KOPT-K1 (cell line): ENCODE results near the gene FKBP2.

ENCODE experiments used
- H3K27ac ChIP-seq: fragments of 200-600 bp; sonication (generic); 2 replicates; pipeline ENCODE4 v1.5.1; 2016; ENCODE audit warnings: antibody characterized with exemption, mild to moderate bottlenecking, low read depth, low read length; ENCODE audit not compliant: poor library complexity, severe bottlenecking
- H3K36me3 ChIP-seq: fragments of 200-600 bp; sonication (generic); 2 replicates; pipeline ENCODE4 v1.5.1; 2017; ENCODE audit warnings: antibody characterized with exemption, mild to moderate bottlenecking, low read length, moderate library complexity; ENCODE audit not compliant: insufficient read depth
- H3K9me3 ChIP-seq: fragments of 200-600 bp; sonication (generic); 2 replicates; pipeline ENCODE4 v1.5.1; 2017; ENCODE audit warnings: antibody characterized with exemption, low read length, mild to moderate bottlenecking; ENCODE audit not compliant: insufficient read depth, poor library complexity, severe bottlenecking

FKBP2 gene

GRCh38 chr11:64226507-64227051 lies 14.3 kb upstream of the FKBP2 start:
- Histone ChIP-seq H3K27ac (peak overlapping the region; percentile 92), H3K9me3 (no peaks in the 10 kb centered on the region), H3K36me3 (peaks cover 28% of the 10 kb centered on the region)

GRCh38 chr11:64227405-64227956 lies 13.4 kb upstream of the FKBP2 start:
- H3K27ac ChIP-seq, result peak overlapping the region; percentile 92

GRCh38 chr11:64229090-64229743 lies 11.7 kb upstream of the FKBP2 start:
- peak overlapping the region; percentile 60 for H3K27ac ChIP-seq
- H3K36me3 ChIP-seq, result peaks cover 8% of the 10 kb centered on the region
- no peaks in the 10 kb centered on the region for H3K9me3 ChIP-seq

More at GRCh38 chr11:64227405-64227956, 13.4 kb upstream of the FKBP2 start:
- Histone ChIP-seq H3K9me3 (no peaks in the 10 kb centered on the region), H3K36me3 (peaks cover 25% of the 10 kb centered on the region)

GRCh38 chr11:64229744-64230170 lies 11.1 kb upstream of the FKBP2 start:
- Histone ChIP-seq H3K27ac (peak overlapping the region; percentile 60), H3K36me3 (peaks cover 3% of the 10 kb centered on the region; the same call in 1 of the 2 replicates), H3K9me3 (no peaks in the 10 kb centered on the region)

- Histone ChIP-seq H3K9me3 (no peaks in the 10 kb centered on the region), H3K36me3 (peaks cover 3% of the 10 kb centered on the region; the same call in 1 of the 2 replicates), H3K27ac (peak within 1 kb of the TSS; percentile 60)
These were observed 10.5 kb upstream of the FKBP2 start, which contains the start of gene DNAJC4 for GRCh38 chr11:64230171-64230984. Gene DNAJC4 (plus strand): TSS chr11:64230548. CDS start chr11:64230855, 307 bp downstream.

GRCh38 chr11:64230985-64231365 lies 9.9 kb upstream of the FKBP2 start:
- Histone ChIP-seq H3K27ac (peak overlapping the region; percentile 60), H3K9me3 (no peaks in the 10 kb centered on the region), H3K36me3 (peaks cover 3% of the 10 kb centered on the region; the same call in 1 of the 2 replicates)

GRCh38 chr11:64231546-64231945 lies 9.3 kb upstream of the FKBP2 start:
- Histone ChIP-seq H3K9me3 (no peaks in the 10 kb centered on the region), H3K36me3 (peaks cover 3% of the 10 kb centered on the region; the same call in 1 of the 2 replicates), H3K27ac (no peak overlapping the region)

GRCh38 chr11:64232182-64232966 lies 8.5 kb upstream of the FKBP2 start:
- Histone ChIP-seq H3K27ac (no peak overlapping the region), H3K36me3 (peaks cover 7% of the 10 kb centered on the region; the same call in 1 of the 2 replicates), H3K9me3 (no peaks in the 10 kb centered on the region)

- no peaks in the 10 kb centered on the region for H3K9me3 ChIP-seq
- H3K36me3 ChIP-seq, result peaks cover 13% of the 10 kb centered on the region; the same call in 1 of the 2 replicates
- H3K27ac ChIP-seq, result no peak overlapping the region
These were observed 8.0 kb upstream of the FKBP2 start for GRCh38 chr11:64232967-64233315.

GRCh38 chr11:64233913-64234586 lies 6.8 kb upstream of the FKBP2 start, which contains the start of gene VEGFB:
Gene VEGFB (plus strand): TSS chr11:64234584. CDS start chr11:64234834, 250 bp downstream.
- peaks cover 23% of the 10 kb centered on the region for H3K36me3 ChIP-seq
- peak within 1 kb of the TSS; percentile 60 for H3K27ac ChIP-seq
- no peaks in the 10 kb centered on the region for H3K9me3 ChIP-seq

GRCh38 chr11:64234647-64235379 lies 6.1 kb upstream of the FKBP2 start:
- Histone ChIP-seq H3K27ac (peak overlapping the region; percentile 60), H3K36me3 (peaks cover 21% of the 10 kb centered on the region), H3K9me3 (no peaks in the 10 kb centered on the region)

- Histone ChIP-seq H3K9me3 (no peaks in the 10 kb centered on the region), H3K27ac (peak overlapping the region; percentile 60), H3K36me3 (peaks cover 21% of the 10 kb centered on the region)
These were observed 5.3 kb upstream of the FKBP2 start for GRCh38 chr11:64235437-64236161.

- H3K36me3 ChIP-seq, result peaks cover 21% of the 10 kb centered on the region
- H3K9me3 ChIP-seq, result no peaks in the 10 kb centered on the region
- no peak overlapping the region for H3K27ac ChIP-seq
These were observed 3.4 kb upstream of the FKBP2 start for GRCh38 chr11:64237484-64237951.
